MM.1S (cell line): Measurements from ENCODE around the gene PRPSAP2.

ENCODE experiments used
- EZH2 ChIP-seq: fragments of 300-600 bp; sonication (generic); optimal IDR thresholded peaks from 2 replicates; pipeline ENCODE3; 2017; ENCODE audit warnings: low read depth, mild to moderate bottlenecking, antibody characterized with exemption, low read length, mixed read lengths
- TF ChIP-seq, protein P1 (sequence below): fragments of 300-600 bp; sonication (generic); IDR thresholded peaks from 2 replicates; pipeline ENCODE4 v1.5.1; 2016; ENCODE audit warnings: antibody characterized with exemption, low read length, mixed read lengths

DNA sequence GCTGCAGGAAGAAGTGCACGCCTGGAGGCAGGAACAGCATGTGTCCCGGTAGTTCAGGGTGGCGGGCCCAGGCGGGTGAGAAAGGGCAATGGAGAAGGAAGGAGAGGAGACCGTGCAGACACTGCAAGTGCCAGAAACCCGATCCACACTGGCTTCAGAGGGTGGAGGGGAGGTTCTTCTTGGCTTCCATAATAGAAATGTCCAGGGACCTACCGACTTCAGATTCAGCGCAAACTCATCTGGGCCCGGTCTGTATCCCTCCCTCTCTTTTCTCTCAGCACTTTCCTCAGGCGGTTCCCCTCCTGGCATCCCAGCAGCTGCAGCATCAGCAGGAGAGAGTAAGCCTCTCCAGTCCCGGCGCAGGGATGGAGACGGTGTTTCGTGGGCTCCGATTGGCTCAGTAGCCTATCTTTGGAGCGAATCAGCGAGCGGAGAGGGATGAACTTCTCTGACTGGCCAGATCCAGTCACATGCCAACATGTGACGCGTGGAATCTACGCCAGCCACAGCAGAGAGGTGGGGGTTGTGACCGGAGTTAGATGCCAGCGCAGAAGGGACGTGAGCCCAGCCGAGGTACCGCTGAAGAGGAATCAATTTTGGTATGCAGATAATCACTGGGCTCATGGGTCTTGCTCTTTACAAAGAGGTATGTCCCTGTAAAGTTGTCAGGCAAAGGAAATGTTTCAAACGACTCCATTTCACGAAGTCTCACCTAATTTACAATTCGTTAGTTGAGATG is 1.9 kb upstream of the PRPSAP2 start:
- TF ChIP-seq, protein P1, sequence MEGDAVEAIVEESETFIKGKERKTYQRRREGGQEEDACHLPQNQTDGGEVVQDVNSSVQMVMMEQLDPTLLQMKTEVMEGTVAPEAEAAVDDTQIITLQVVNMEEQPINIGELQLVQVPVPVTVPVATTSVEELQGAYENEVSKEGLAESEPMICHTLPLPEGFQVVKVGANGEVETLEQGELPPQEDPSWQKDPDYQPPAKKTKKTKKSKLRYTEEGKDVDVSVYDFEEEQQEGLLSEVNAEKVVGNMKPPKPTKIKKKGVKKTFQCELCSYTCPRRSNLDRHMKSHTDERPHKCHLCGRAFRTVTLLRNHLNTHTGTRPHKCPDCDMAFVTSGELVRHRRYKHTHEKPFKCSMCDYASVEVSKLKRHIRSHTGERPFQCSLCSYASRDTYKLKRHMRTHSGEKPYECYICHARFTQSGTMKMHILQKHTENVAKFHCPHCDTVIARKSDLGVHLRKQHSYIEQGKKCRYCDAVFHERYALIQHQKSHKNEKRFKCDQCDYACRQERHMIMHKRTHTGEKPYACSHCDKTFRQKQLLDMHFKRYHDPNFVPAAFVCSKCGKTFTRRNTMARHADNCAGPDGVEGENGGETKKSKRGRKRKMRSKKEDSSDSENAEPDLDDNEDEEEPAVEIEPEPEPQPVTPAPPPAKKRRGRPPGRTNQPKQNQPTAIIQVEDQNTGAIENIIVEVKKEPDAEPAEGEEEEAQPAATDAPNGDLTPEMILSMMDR: no peak
- TF ChIP-seq EZH2: no peak
